ENCODE results near the gene FBRS.
A peak's percentile ranks its signal among the peaks of the same experiment; 100 is the strongest.
"Not testable (repeated sequence)": the region's sequence is repeated elsewhere in the genome, so short reads cannot be mapped to it uniquely, and the experiment has no call there.

Gene FBRS

DNA sequence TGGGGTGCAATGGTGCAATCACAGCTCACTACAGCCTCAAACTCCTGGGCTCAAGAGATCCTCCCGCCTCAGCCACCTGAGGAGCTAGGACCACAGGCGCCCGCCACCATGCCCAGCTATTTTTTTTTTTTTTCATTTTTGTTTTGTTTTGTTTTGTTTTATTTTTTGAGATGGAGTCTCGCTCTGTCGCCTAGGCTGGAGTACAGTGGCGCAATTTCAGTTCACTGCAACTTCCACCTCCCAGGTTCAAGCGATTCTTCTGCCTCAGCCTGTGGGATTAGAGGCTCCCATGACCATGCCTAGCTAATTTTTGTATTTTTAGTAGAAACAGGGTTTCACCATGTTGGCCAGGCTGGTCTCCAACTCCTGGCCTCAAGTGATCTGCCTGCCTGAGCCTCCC is 25.8 kb upstream of the FBRS start:
- H3K36me3 Mint-ChIP-seq (ENCODE audit: low read depth), result peaks cover 18% of the 10 kb centered on the region
- not testable (repeated sequence) for H3K27ac Mint-ChIP-seq, H3K4me3 Mint-ChIP-seq, H3K27me3 Mint-ChIP-seq, H3K9me3 Mint-ChIP-seq, DNase-seq
- H3K4me1 Mint-ChIP-seq (ENCODE audit: low read depth), result peaks cover 24% of the 10 kb centered on the region

- Mint-ChIP-seq H3K4me3 (peak overlapping the region; percentile 95), H3K27ac (peak overlapping the region; percentile 99), H3K36me3 (ENCODE audit: low read depth) (peaks cover 18% of the 10 kb centered on the region), H3K27me3 (no peaks in the 10 kb centered on the region), H3K9me3 (no peaks in the 10 kb centered on the region), H3K4me1 (ENCODE audit: low read depth) (peaks cover 22% of the 10 kb centered on the region)
- DNase-seq, result no peak
These were observed 24.7 kb upstream of the FBRS start for GRCh38 chr16:30633526-30633925.

DNA sequence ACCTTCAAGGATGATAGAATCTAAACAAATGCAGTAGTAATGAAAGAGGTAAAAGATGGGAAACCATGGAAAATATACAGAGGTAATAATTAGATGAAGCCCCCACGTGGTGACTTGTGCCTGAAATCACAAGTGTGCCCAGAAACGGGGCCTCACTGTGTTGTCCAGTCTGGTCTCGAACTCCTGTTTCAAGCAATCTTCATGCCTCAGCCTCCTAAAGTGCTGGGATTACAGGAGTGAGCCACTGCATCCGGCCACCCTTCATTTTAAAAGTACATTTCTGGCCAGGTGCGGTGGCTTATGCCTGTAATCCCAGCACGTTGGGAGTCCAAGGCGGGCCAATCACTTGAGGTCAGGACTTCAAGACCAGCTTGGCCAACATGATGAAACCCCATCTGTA is 21.6 kb upstream of the FBRS start:
- no peak for DNase-seq
- H3K9me3 Mint-ChIP-seq, result no peaks in the 10 kb centered on the region
- peaks cover 18% of the 10 kb centered on the region for H3K36me3 Mint-ChIP-seq (ENCODE audit: low read depth)
- peaks cover 14% of the 10 kb centered on the region for H3K4me1 Mint-ChIP-seq (ENCODE audit: low read depth)
- H3K27me3 Mint-ChIP-seq, result no peaks in the 10 kb centered on the region
- H3K4me3 Mint-ChIP-seq, result peak overlapping the region; percentile 95
- H3K27ac Mint-ChIP-seq, result no peak overlapping the region

DNA sequence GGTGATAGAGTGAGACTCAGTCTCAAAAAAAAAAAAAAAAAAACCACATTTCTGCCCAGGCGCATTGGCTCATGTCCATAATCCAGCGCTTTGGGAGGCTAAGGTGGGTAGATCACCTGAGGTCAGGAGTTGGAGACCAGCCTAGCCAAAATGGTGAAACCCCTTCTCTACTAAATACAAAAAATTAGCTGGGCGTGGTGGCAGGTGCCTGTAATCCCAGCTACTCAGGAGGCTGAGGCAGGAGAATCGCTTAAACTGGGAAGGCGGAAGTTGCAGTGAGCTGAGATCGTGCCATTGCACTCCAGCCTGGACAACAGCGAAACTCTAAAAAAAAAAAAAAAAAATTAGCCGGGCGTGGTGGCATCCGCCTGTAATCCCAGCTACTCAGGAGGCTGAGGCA is 21.1 kb upstream of the FBRS start:
- H3K9me3 Mint-ChIP-seq, result not testable (repeated sequence)

DNA sequence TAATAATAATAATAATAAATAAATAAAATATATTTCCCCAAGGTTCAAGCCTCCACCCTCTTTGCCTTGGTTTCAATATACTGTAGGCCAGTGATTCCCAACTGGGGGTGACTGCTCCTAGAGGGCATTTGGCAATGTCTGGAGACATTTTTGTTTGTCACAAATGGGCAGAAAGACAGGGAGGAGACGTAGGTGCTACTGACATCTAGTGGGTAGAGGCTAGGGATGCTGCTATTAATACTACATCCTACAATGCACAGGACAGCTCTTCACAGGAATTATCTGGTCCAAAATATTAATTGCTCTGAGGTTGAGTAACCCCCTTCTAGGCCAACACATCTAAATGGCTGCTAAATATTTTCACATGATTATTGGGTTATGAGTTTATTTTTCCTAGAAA is 20.3 kb upstream of the FBRS start:
- DNase-seq, result no peak

More for the DNA sequence above, 21.1 kb upstream of the FBRS start:
- DNase-seq, H3K27ac Mint-ChIP-seq, H3K27me3 Mint-ChIP-seq, H3K4me3 Mint-ChIP-seq: not testable (repeated sequence)
- Mint-ChIP-seq H3K36me3 (ENCODE audit: low read depth) (peaks cover 18% of the 10 kb centered on the region), H3K4me1 (ENCODE audit: low read depth) (peaks cover 14% of the 10 kb centered on the region)

GRCh38 chr16:30641378-30641982 is 16.8 kb upstream of the FBRS start:
- no peak overlapping the region for H3K4me3 Mint-ChIP-seq
- no peaks in the 10 kb centered on the region for H3K27me3 Mint-ChIP-seq
- no peak overlapping the region for H3K27ac Mint-ChIP-seq
- H3K36me3 Mint-ChIP-seq (ENCODE audit: low read depth), result no peaks in the 10 kb centered on the region
- no peak for DNase-seq
- H3K4me1 Mint-ChIP-seq (ENCODE audit: low read depth), result no peaks in the 10 kb centered on the region
- no peaks in the 10 kb centered on the region for H3K9me3 Mint-ChIP-seq

More for the DNA sequence above, 20.3 kb upstream of the FBRS start:
- Mint-ChIP-seq H3K27ac (no peak overlapping the region), H3K9me3 (no peaks in the 10 kb centered on the region), H3K4me3 (no peak overlapping the region), H3K27me3 (no peaks in the 10 kb centered on the region), H3K4me1 (ENCODE audit: low read depth) (peaks cover 14% of the 10 kb centered on the region), H3K36me3 (ENCODE audit: low read depth) (peaks cover 18% of the 10 kb centered on the region)

DNA sequence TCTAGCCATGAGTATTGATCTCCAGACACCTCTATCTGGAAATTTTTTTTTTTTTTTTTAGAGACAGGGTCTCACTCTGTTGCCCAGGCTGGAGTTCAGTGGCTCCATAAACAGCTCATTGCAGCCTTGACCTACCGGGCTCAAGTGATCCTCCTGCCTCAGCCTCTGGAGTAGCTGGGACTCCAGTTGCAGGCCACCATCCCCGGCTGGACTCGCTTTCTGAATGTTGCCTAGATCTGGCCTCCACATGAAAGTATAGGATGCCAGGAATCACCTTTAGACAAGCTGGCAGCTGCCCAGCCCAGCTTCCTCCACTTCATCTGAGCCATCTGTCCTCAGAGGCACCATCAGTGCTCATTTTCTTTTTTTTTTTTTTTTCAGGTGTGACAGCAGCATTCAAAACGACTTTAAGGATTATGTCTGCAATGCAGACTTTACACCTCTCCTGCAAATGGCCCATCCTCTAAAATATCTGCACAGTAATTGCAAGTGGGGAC is 13.8 kb upstream of the FBRS start:
- no peaks in the 10 kb centered on the region for H3K36me3 Mint-ChIP-seq (ENCODE audit: low read depth)
- H3K27me3 Mint-ChIP-seq, result no peaks in the 10 kb centered on the region
- no peak for DNase-seq
- peaks cover 1% of the 10 kb centered on the region for H3K4me1 Mint-ChIP-seq (ENCODE audit: low read depth)
- no peak overlapping the region for H3K4me3 Mint-ChIP-seq
- H3K9me3 Mint-ChIP-seq, result no peaks in the 10 kb centered on the region
- H3K27ac Mint-ChIP-seq, result no peak overlapping the region

DNA sequence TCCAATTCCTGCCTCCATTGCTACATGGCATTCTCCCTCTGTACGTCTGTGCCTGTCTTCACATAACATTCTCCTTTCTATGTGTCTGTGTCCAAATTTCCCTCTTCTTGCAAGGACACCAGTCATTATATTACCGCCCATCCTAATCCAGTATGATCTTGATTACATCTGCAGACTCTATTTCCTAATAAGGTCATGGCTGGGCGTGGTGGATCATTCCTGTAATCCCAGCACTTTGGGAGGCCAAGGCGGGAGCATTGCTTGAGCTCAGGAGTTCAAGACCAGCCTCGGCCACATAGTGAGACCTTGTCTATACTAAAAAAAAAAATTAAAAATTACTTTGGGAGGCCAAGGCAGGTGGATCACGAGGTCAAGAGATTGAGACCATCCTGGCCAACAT is 12.5 kb upstream of the FBRS start:
- peaks cover 9% of the 10 kb centered on the region for H3K4me1 Mint-ChIP-seq (ENCODE audit: low read depth)
- H3K9me3 Mint-ChIP-seq, result no peaks in the 10 kb centered on the region

GRCh38 chr16:30647274-30647571 is 11.0 kb upstream of the FBRS start:
- Mint-ChIP-seq H3K9me3 (no peaks in the 10 kb centered on the region), H3K36me3 (ENCODE audit: low read depth) (peaks cover 19% of the 10 kb centered on the region), H3K4me1 (ENCODE audit: low read depth) (peaks cover 14% of the 10 kb centered on the region), H3K27me3 (no peaks in the 10 kb centered on the region), H3K27ac (no peak overlapping the region), H3K4me3 (no peak overlapping the region)
- DNase-seq, result no peak

More for the DNA sequence above, 12.5 kb upstream of the FBRS start:
- no peak overlapping the region for H3K27ac Mint-ChIP-seq
- H3K27me3 Mint-ChIP-seq, result no peaks in the 10 kb centered on the region
- peaks cover 6% of the 10 kb centered on the region for H3K36me3 Mint-ChIP-seq (ENCODE audit: low read depth)
- DNase-seq, result no peak
- no peak overlapping the region for H3K4me3 Mint-ChIP-seq

GRCh38 chr16:30649725-30650368 is 8.4 kb upstream of the FBRS start:
- peaks cover 44% of the 10 kb centered on the region for H3K36me3 Mint-ChIP-seq (ENCODE audit: low read depth)
- peak overlapping the region; percentile 96 for H3K4me3 Mint-ChIP-seq
- H3K27me3 Mint-ChIP-seq, result no peaks in the 10 kb centered on the region
- no peaks in the 10 kb centered on the region for H3K9me3 Mint-ChIP-seq
- DNase-seq, result no peak
- peak overlapping the region; percentile 98 for H3K27ac Mint-ChIP-seq
- H3K4me1 Mint-ChIP-seq (ENCODE audit: low read depth), result peaks cover 25% of the 10 kb centered on the region

- Mint-ChIP-seq H3K27ac (peak within 1 kb of the TSS; percentile 98), H3K27me3 (no peaks in the 10 kb centered on the region), H3K4me3 (peak within 1 kb of the TSS; percentile 96), H3K4me1 (ENCODE audit: low read depth) (peaks cover 27% of the 10 kb centered on the region), H3K36me3 (ENCODE audit: low read depth) (peaks cover 51% of the 10 kb centered on the region), H3K9me3 (no peaks in the 10 kb centered on the region)
- DNase-seq, result peak; percentile 98
These were observed 7.7 kb upstream of the FBRS start, which contains the start of gene PRR14 for GRCh38 chr16:30650369-30651123. Gene PRR14 (plus strand): TSS chr16:30650960. CDS start chr16:30651646, 686 bp downstream.

- Mint-ChIP-seq H3K27ac (peak overlapping the region; percentile 98), H3K36me3 (ENCODE audit: low read depth) (peaks cover 59% of the 10 kb centered on the region), H3K9me3 (no peaks in the 10 kb centered on the region), H3K27me3 (no peaks in the 10 kb centered on the region), H3K4me3 (peak overlapping the region; percentile 96), H3K4me1 (ENCODE audit: low read depth) (peaks cover 32% of the 10 kb centered on the region)
- DNase-seq, result peak; percentile 86
These were observed 6.9 kb upstream of the FBRS start for GRCh38 chr16:30651124-30652004.

DNA sequence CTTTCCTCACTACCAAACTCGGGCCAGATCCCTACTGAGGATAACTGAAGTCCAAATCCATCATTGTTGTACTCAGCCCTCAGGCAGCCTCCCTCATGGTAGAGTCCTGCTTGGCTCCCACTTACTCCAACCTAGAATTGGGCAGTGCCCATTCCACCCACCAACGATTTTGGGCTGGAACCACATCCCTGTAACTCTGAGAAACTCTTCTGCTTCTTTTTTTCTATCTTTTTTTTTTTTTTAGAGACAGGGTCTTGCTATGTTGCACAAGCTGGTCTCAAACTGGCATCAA is 6.3 kb upstream of the FBRS start:
- H3K27ac Mint-ChIP-seq, result peak overlapping the region; percentile 92
- no peak for DNase-seq
- no peaks in the 10 kb centered on the region for H3K27me3 Mint-ChIP-seq
- no peaks in the 10 kb centered on the region for H3K9me3 Mint-ChIP-seq
- H3K4me1 Mint-ChIP-seq (ENCODE audit: low read depth), result peaks cover 38% of the 10 kb centered on the region
- peaks cover 65% of the 10 kb centered on the region for H3K36me3 Mint-ChIP-seq (ENCODE audit: low read depth)
- H3K4me3 Mint-ChIP-seq, result peak overlapping the region; percentile 96

DNA sequence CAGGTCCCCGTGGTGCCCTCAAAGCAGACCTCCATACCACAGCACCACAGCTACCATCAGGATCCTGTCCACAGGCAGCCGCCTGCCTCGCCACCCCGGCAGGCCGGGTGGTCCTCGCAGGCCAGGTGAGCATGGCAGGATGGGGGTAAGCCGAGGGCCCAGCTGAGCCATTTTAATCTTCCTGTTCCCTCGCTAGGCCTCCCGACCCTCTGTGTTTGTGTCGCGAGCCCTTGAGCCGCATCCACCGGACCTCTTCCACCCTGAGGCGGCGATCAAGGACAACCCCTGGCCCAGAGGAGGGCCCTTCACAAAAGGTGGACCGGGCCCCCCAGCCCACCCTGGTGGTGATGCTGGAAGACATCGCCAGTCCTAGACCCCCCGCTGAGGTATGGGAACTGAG is 5.5 kb upstream of the FBRS start:
- no peak for DNase-seq
- Mint-ChIP-seq H3K9me3 (no peaks in the 10 kb centered on the region), H3K36me3 (ENCODE audit: low read depth) (peaks cover 72% of the 10 kb centered on the region), H3K27me3 (no peaks in the 10 kb centered on the region), H3K4me3 (peak overlapping the region; percentile 96), H3K27ac (peak overlapping the region; percentile 92), H3K4me1 (ENCODE audit: low read depth) (peaks cover 46% of the 10 kb centered on the region)

Data from activated T-cell treated with anti-CD3 and anti-CD28 coated beads, Interleukin-2, amount 50 U/mL, for 24 hours (primary cell).